Coronary artery (tissue), 2 donors: Measurements from ENCODE around the gene BHLHE23.

Source experiments
- DNase-seq: peaks from one replicate; pipeline ENCODE4 v3.0.0-alpha.2; 2017; ENCODE audit warnings: low spot score
- H3K27ac ChIP-seq, 2 donors: fragments of 200-600 bp; sonication (generic); one replicate each; pipeline ENCODE4 v1.5.1; 2016 to 2019
- H3K4me3 ChIP-seq: fragments of 200-600 bp; sonication (generic); 2 replicates; pipeline ENCODE4 v1.5.1; 2016; ENCODE audit warnings: mild to moderate bottlenecking, moderate library complexity
- TF ChIP-seq, protein P1 (sequence below): fragments of 200-600 bp; sonication (generic); IDR thresholded peaks from one replicate; pipeline ENCODE4 v1.5.1; 2019; ENCODE audit warnings: antibody characterized with exemption

The BHLHE23 gene

DNA sequence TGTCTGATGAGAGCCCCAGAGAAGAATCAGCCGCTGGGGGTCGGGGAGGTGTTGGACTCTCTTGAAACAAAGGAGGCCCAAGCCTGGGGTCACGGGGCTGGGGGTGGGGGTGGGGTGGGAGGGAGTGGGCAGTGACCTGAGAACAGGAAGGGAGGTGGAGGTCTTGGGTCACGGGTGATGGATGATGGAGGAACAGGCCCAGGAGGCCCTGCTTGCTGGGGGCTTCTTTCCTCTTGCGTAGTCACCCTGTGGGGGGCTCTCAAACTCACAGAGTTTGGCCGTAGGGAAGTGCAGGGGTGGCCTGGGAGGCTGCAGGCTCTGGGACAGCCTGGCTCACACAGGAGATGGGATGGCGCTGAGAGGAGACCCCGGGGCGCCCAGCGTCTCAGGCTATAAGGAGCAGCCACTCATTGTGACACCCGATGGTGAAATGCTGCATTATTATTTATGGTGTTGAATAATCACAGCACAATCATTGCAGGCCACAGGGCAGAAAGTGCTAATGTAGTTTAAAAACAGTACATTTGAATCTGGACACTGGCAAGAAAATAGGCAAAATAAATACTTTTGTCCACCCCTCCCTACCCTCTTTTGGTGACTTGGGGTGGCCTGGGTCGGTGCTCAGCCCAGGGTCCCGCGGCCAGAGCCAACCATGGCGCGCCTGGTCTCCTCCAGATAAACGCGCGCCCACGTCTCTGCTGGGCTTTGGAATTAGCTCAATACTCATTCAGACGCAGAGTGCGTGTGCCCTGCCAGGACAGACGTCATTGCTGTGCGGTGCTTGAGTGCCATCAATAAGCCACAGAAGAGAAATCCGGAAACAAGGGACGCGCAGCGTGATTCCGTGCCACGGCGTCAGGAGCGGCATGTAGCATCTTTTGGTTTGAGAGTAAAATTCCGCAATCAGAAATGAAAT, 27.3 kb upstream of the BHLHE23 start:
- Histone ChIP-seq H3K27ac (no peak overlapping the region), H3K4me3 (no peak overlapping the region)
- TF ChIP-seq, protein P1, sequence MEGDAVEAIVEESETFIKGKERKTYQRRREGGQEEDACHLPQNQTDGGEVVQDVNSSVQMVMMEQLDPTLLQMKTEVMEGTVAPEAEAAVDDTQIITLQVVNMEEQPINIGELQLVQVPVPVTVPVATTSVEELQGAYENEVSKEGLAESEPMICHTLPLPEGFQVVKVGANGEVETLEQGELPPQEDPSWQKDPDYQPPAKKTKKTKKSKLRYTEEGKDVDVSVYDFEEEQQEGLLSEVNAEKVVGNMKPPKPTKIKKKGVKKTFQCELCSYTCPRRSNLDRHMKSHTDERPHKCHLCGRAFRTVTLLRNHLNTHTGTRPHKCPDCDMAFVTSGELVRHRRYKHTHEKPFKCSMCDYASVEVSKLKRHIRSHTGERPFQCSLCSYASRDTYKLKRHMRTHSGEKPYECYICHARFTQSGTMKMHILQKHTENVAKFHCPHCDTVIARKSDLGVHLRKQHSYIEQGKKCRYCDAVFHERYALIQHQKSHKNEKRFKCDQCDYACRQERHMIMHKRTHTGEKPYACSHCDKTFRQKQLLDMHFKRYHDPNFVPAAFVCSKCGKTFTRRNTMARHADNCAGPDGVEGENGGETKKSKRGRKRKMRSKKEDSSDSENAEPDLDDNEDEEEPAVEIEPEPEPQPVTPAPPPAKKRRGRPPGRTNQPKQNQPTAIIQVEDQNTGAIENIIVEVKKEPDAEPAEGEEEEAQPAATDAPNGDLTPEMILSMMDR = no peak
- no peak for DNase-seq

- Histone ChIP-seq H3K27ac (no peak overlapping the region), H3K4me3 (peak overlapping the region; percentile 15)
- no peak for DNase-seq
- TF ChIP-seq, protein P1 = no peak
Measured at GRCh38 chr20:63032861-63033793, 26.4 kb upstream of the BHLHE23 start.

DNA sequence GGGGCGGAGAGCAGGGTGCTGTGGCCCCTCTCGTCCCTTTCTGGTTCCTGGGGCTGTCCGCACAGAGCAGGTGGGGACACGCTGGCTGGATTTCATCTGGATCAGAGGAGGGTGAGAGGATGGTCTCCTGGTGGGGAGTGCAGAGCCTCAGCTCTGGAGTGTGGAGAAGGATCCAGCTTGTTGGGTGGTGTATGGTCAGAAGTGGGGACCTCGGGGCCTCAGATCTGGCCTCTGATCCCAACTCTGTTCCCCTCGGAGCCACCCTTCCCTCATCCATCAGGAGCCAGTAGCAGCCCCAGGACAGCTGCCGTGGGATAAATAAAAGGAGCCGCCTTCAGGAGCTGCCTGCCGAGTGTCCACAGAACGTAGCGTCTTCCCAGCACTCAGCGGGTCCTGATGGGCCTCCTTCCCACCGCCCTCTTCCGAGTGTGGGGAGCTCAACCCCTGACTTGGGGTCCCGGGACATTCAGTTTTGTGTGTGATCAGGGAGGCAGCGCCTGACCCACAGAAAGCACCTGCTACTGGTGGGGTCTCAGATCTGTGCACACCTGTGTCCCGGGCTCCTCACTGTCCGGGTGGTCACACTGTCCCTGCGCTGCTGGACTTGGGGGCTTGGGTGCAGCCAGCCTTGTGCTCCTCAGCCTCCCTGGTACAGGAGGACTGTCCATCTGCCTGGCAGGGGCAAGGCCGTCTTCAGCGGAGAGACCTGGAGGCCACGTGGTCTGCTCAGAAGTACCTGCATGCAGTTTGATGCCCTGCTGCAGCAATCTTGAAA, 25.4 kb upstream of the BHLHE23 start:
- Histone ChIP-seq H3K27ac (no peak overlapping the region), H3K4me3 (no peak overlapping the region)
- DNase-seq = no peak
- TF ChIP-seq, protein P1 = no peak

- TF ChIP-seq, protein P1 = no peak
- DNase-seq = no peak
- H3K27ac ChIP-seq = no peak overlapping the region
- H3K4me3 ChIP-seq = no peak overlapping the region
Measured at GRCh38 chr20:63031251-63032014, 24.7 kb upstream of the BHLHE23 start.

- H3K27ac ChIP-seq = no peak overlapping the region
- H3K4me3 ChIP-seq = no peak overlapping the region
- no peak for DNase-seq
- TF ChIP-seq, protein P1 = no peak
Measured at GRCh38 chr20:63029358-63030121, 22.8 kb upstream of the BHLHE23 start.
